ENCODE data around the gene ZNF584.
A peak's percentile ranks its signal among the peaks of the same experiment; 100 is the strongest.

Gene ZNF584

DNA sequence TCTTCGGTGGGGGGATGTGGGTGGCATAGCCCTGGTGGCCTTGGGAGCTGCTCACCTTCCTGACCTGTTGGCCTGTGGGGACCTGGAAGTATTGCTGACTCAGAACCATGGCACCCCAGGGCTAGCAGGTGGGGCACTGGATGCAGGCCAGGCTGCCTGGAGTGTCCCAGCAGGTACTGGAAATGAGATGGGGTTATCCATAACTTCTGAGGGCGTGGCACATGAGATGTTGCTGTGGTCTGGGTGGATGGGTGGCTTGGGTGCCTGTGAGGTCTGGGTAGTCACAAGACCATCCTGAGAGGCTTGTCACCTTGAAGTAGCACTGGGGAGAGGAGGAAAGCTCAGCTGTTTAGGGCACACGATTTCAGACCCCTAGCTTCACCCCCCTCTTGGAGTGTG lies 13.6 kb upstream of the ZNF584 start:
- H3K4me3 ChIP-seq (ENCODE audit: control insufficient read depth, low read depth, low read length) = no peak overlapping the region
- no peak for DNase-seq (ENCODE audit: low read depth)
- TF ChIP-seq, protein P1, sequence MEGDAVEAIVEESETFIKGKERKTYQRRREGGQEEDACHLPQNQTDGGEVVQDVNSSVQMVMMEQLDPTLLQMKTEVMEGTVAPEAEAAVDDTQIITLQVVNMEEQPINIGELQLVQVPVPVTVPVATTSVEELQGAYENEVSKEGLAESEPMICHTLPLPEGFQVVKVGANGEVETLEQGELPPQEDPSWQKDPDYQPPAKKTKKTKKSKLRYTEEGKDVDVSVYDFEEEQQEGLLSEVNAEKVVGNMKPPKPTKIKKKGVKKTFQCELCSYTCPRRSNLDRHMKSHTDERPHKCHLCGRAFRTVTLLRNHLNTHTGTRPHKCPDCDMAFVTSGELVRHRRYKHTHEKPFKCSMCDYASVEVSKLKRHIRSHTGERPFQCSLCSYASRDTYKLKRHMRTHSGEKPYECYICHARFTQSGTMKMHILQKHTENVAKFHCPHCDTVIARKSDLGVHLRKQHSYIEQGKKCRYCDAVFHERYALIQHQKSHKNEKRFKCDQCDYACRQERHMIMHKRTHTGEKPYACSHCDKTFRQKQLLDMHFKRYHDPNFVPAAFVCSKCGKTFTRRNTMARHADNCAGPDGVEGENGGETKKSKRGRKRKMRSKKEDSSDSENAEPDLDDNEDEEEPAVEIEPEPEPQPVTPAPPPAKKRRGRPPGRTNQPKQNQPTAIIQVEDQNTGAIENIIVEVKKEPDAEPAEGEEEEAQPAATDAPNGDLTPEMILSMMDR (conservative IDR thresholded peaks at IDR 0.05; ENCODE audit: control insufficient read depth, insufficient read depth, low read depth, low read length) = no peak

DNA sequence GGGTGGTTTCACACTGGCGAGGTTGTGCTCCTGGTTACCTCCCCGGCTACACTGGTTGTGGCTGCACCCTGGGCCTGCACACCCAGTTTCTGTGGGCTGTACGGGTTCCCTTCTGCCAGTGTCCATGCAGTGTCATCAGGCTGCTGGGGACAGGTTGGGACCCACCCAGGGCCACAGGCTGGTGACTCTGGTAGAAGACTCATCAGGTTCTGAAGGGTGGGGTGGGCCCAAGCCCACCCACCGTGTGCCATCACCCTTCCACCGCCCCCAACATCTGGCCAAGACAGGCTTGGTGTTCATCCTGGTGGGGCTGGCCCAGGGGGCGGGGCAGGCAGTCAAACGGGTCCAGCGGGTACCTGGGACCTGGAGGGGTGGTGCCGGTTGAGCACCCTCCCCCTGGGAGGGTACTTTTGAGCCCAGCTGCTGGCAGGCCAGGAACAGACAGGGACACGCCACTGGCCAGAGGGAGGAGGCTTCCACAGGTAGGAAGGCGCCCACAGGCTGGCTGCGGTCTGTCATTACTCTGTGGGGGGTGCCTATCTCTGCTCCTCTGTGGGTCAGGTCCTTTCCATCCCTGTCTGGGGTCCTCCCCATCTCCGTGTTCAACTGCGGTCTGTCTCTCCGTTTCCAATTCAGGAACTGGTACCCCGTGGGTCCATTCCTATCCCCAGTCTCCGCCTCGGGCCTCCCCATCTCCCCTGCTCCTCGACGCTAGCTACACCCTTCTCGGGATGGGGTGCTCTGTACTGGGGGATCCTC lies 13.1 kb upstream of the ZNF584 start, which contains the start of gene RNF225:
Gene RNF225 (plus strand): TSS at position 437 of the 759 bp plus-strand sequence. CDS start 434 bp downstream, outside the sequence.
- TF ChIP-seq, protein P1 (conservative IDR thresholded peaks at IDR 0.05; ENCODE audit: control insufficient read depth, insufficient read depth, low read depth, low read length) = no peak
- H3K4me3 ChIP-seq (ENCODE audit: control insufficient read depth, low read depth, low read length) = no peak within 1 kb of the TSS
- peak; percentile 13 for DNase-seq (ENCODE audit: low read depth)

DNA sequence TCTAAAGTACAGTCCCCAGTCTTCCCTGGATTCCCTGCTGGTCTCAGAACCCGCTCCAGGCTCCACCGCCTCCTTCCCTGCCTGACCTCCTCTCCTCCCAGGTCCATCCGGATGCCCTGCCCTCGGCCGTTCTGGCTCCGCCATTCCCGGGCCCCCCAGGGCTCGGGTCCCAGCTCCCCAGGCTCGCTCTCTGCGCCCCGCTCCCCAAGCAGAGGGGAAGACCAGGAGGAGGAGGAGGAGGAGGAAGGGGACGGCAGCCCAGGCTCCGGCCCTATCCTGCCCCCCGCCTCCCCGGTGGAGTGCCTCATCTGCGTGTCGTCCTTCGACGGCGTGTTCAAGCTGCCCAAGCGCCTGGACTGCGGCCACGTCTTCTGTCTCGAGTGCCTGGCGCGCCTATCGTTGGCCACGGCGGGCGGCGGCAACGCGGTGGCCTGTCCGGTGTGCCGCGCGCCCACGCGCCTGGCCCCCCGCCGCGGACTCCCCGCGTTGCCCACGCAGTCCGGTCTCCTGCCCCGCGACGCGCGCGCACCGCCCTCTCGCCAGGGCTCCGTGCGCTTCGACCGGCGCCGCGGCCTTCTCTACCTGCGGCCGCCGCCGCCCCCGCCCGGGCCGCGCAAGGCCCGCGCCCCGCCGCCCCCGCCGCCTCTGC lies 12.3 kb upstream of the ZNF584 start:
- no peak overlapping the region for H3K4me3 ChIP-seq (ENCODE audit: control insufficient read depth, low read depth, low read length)
- peak; percentile 32 for DNase-seq (ENCODE audit: low read depth)

DNA sequence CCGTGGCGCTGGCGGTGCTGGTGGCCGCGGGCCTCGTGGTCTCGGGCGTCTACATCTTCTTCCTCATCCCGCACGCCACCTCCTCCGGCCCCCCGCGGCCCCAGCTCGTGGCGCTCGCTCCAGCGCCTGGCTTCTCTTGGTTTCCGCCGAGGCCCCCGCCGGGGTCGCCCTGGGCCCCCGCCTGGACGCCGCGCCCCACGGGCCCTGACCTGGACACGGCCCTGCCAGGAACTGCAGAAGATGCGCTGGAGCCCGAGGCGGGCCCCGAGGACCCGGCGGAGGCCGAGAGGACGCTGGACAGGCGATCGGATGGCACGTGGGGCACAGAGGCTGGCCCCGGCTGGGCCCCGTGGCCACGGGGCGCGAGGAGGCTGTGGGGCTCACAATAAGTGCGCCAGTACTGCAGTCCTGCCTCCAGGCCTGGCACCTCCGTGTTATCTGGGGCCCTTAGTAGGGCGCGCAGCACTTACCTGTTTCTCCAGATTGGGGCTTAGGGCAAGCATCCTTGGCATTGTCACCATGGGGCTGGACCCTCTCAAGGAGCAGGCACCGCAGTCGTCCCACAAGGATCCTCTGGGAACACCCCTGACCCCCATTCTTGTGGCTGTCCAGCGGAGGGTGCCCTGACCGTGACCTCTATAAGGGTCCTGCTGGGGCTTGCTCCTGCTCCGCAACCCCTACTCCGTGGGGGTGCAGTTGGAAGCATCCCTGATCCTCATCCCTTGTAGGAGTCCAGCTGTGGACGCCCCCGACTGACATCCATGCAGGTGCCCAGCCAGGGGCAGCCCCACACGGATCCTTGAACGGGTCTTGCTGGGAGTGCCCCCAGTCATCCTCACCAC lies 11.5 kb upstream of the ZNF584 start:
- H3K4me3 ChIP-seq (ENCODE audit: control insufficient read depth, low read depth, low read length) = no peak overlapping the region

More for the DNA sequence above, 12.3 kb upstream of the ZNF584 start:
- TF ChIP-seq, protein P1 (conservative IDR thresholded peaks at IDR 0.05; ENCODE audit: control insufficient read depth, insufficient read depth, low read depth, low read length) = no peak

DNA sequence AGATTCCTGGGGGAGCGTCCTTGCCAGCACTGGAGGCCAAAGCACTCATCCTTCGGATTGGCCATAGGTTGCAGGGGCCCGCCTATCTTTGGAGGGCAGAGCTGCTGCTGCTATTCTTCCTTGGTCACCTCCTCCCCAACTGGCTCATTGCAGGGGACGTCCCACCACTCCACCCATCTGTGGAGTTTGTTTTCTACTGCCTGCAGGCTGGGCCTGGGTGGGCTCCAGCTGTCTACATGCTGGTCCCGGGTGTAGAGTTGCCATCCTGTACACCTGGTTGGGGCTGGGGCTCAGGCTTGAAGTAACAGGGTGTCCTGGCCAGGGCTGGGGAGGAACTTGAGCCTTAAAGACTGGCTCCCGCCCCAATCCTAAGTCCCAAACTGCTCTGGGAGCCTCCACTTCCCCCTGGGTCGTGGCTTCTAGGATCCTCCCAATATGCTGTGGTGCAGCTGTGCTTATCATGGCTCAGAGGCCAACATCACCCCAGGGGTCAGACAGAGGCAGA lies 10.9 kb upstream of the ZNF584 start:
- no peak overlapping the region for H3K4me3 ChIP-seq (ENCODE audit: control insufficient read depth, low read depth, low read length)
- TF ChIP-seq, protein P1 (conservative IDR thresholded peaks at IDR 0.05; ENCODE audit: control insufficient read depth, insufficient read depth, low read depth, low read length) = no peak
- DNase-seq (ENCODE audit: low read depth) = no peak

More for the DNA sequence above, 11.5 kb upstream of the ZNF584 start:
- DNase-seq (ENCODE audit: low read depth) = no peak
- TF ChIP-seq, protein P1 (conservative IDR thresholded peaks at IDR 0.05; ENCODE audit: control insufficient read depth, insufficient read depth, low read depth, low read length) = no peak

DNA sequence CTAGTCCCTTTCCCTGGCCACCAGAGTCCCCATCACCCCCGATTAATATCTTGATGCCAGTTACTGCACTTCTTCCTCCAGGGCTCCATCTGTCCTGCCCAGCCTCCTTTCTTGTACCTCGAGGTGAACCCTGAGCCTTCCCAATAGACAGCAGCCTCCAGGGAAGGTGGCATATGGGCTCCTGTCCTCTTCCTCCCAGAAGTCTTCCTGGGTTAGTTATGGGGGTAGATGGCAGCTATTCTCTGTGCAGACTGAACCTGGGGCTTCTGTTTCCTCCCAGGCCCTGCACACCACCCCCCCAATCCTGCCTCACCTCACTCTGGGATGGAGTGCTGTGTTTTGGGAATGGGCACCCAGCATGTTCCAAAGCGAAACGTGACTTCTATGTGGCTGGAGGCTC lies 10.4 kb upstream of the ZNF584 start:
- no peak for DNase-seq (ENCODE audit: low read depth)
- H3K4me3 ChIP-seq (ENCODE audit: control insufficient read depth, low read depth, low read length) = no peak overlapping the region
- TF ChIP-seq, protein P1 (conservative IDR thresholded peaks at IDR 0.05; ENCODE audit: control insufficient read depth, insufficient read depth, low read depth, low read length) = no peak
